ENCODE data around the gene ZHX3. TPM values are rescaled to one million over a fixed set of nuclear protein-coding genes. Genes with fewer than 3 reads are reported as not detected.

ZHX3 gene
- total RNA-seq, 2 donors from 2014 or later = 10.9 to 11.9 TPM

DNA sequence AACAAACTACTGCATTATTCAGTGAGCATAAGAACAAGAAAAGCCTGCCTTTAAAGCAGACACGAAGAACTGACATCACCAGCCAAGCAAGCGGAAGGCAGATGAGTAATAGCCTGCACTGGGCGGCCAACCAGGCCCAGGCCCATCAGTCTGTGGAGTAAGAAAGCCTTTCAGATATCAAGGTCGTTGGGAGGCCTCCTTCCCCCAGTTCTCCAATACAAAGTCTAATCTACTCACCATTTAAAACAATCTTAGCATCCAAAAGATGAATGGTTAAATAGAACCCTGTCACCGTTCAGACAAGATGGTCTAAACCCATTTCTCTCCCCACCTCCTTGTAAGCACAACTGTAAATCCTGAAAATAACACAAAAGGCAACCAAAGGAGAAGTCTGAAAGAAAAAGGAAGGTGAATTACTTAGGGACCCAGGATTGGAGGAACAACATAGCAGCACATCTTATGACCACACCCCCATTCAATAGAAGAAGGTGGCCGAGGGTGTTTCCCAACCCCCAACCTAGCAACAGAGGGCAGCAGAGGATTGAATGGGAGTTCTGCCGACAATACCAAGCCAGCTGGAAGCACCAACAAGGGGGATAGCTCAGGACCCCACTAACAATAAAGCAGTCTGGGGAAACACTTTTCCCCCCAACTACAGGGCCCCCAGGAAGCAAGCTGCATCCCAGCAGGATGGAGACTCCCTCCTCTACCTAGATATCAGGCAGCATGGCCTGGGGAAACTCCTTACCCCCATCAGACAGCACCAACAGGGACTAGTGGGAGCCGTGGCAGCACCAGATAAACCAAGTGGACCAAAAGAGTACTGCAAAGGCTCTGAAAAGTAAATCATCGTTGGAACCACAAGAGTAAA lies 67.9 kb downstream of the ZHX3 start:
- intact Hi-C loops (cut with DNase I) = no loop called here
- H3K9me3 ChIP-seq = no peaks in the 10 kb centered on the region
- H3K27ac ChIP-seq = peak overlapping the region; percentile 11 to 72 (median 46)
- H3K4me3 ChIP-seq = no peak overlapping the region
- peak; percentile 30 to 50 (median 41) for DNase-seq
- H3K27me3 ChIP-seq = no peaks in the 10 kb centered on the region
- no peaks in the 10 kb centered on the region for H3K36me3 ChIP-seq (replicated peaks in 1 of 2; ENCODE audit: insufficient read depth in 1 of 2, low read depth in 2 of 2)
- ATAC-seq = peak; percentile 65
- TF ChIP-seq, protein P1, sequence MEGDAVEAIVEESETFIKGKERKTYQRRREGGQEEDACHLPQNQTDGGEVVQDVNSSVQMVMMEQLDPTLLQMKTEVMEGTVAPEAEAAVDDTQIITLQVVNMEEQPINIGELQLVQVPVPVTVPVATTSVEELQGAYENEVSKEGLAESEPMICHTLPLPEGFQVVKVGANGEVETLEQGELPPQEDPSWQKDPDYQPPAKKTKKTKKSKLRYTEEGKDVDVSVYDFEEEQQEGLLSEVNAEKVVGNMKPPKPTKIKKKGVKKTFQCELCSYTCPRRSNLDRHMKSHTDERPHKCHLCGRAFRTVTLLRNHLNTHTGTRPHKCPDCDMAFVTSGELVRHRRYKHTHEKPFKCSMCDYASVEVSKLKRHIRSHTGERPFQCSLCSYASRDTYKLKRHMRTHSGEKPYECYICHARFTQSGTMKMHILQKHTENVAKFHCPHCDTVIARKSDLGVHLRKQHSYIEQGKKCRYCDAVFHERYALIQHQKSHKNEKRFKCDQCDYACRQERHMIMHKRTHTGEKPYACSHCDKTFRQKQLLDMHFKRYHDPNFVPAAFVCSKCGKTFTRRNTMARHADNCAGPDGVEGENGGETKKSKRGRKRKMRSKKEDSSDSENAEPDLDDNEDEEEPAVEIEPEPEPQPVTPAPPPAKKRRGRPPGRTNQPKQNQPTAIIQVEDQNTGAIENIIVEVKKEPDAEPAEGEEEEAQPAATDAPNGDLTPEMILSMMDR (IDR thresholded peaks at IDR 0.05) = no peak
- no peak for TF ChIP-seq POLR2A (IDR thresholded peaks at IDR 0.05)
- WGBS, 2 donors = 63 to 66% methylated on average over 9 of the region's 9 CpGs
- peaks cover 30% of the 10 kb centered on the region for H3K4me1 ChIP-seq

DNA sequence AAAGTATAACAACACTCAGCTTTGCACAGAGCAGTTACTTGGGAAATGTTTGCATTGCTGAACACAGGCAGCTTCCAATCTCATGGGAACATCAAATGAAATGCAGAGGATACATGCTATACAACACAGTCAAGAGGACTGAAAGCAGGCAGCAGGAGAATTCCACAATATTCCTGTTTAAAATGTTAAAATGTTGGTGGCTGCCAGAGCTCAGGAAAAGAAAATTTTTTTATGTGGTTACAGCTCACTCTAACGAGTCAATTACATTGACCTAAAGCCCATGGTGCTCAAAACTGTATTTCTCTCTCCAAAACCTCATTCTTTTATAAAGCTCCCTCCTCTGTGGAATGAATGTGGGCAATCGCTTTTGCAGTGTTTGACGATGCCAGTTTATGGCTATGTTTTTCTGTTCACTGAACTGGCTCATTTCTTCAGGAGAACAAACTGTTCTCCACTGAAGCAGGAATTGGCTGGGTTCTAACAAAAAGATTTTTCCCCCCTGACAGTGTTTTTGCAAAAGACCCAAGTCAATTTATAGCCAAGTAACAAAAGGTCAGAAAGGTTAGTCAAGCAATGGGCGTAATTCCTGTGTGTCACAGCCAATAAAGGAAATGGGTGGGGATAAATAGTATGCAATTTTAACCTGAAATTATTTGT lies 69.0 kb downstream of the ZHX3 start:
- Histone ChIP-seq H3K27ac (peak overlapping the region; percentile 31 to 72 (median 56)), H3K4me1 (peaks cover 30% of the 10 kb centered on the region), H3K4me3 (no peak overlapping the region), H3K9me3 (no peaks in the 10 kb centered on the region), H3K36me3 (replicated peaks in 1 of 2; ENCODE audit: insufficient read depth in 1 of 2, low read depth in 2 of 2) (no peaks in the 10 kb centered on the region), H3K27me3 (no peaks in the 10 kb centered on the region)
- ATAC-seq (peak; percentile 75), DNase-seq (peak in 1 of 4 donors; percentile 12)
- no peak for TF ChIP-seq POLR2A (IDR thresholded peaks at IDR 0.05)
- TF ChIP-seq, protein P1 (IDR thresholded peaks at IDR 0.05) = no peak
- intact Hi-C loops (cut with DNase I) = no loop called here
- 50 to 62% methylated on average over 4 of the region's 4 CpGs for WGBS, 2 donors

DNA sequence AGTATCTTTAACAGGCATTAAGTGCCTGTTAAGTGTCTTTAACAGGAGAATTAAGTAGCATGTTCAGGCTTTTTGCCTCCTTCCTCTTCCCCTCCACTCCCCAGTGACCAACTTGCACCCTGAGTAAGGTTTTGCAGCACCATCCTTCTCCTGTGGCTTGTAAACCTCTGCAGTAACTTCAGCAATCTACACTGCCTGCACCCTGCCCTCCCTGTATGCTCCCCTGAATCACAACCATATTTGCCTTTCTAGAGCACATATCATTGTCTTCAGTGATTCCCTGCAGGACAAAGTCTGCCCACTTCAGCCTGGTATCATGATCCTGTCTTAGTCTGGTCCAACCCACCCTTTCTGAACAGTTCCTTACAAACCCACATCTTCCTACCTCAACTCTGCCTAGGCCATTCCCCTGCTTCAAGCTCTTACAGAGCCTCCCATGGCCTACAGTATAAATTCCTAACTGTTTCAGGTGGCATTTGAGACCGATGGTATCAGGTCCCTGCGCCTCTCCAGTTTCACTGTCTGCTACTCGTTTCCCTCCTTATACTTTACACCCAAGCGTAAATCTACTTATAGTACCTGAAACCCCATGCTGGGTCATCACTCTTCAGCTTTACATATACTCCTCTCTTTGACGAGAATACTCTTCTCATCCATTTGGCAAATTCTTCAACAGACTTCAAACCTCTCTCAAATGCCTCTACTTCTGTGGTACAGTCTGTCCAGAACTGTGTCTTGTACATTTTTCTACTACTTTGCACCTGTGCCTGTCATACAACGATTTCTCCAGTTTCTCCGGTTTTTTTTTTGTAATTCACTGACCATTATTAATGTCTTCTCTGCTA lies 69.8 kb downstream of the ZHX3 start:
- 78 to 84% methylated on average over 7 of the region's 7 CpGs for WGBS, 2 donors
- H3K4me3 ChIP-seq = no peak overlapping the region
- ATAC-seq = no peak
- no peaks in the 10 kb centered on the region for H3K36me3 ChIP-seq (replicated peaks in 1 of 2; ENCODE audit: insufficient read depth in 1 of 2, low read depth in 2 of 2)
- no peak for TF ChIP-seq POLR2A (IDR thresholded peaks at IDR 0.05)
- TF ChIP-seq, protein P1 (IDR thresholded peaks at IDR 0.05) = no peak
- H3K4me1 ChIP-seq = peaks cover 30% of the 10 kb centered on the region
- intact Hi-C loops (cut with DNase I) = no loop called here
- no peaks in the 10 kb centered on the region for H3K27me3 ChIP-seq
- H3K9me3 ChIP-seq = no peaks in the 10 kb centered on the region
- no peak for DNase-seq
- peak overlapping the region; percentile 31 to 72 (median 56) for H3K27ac ChIP-seq

DNA sequence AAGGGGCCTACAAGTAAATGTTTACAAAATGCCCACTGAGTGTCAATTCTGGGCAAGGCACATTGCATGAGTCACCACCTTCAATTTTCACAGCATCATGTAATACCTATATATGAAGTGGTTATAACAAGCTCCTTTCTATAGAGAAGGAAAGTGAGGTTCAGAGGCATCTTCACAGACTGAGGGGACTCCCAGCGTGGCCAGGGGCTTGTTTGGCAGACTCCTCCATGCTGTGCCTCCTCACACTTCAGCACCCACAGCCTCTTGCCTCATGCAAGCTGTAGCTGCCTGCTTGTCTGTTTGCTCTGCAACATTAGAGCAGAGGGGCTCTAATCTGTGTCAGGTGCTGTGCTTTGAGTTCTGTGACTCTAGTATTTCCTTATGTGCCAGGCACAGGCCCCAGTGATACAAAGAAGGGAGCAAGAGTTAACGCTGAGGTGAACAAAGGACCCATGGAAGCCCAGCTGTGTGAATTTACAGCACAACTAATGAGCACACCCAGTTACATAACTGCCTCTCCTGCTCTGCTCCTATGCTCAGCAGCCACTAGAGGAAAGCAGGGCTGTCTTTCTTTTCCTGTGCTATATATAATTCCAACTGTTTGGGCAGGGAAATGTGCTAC lies 72.3 kb downstream of the ZHX3 start:
- intact Hi-C loops (cut with DNase I) = no loop called here
- H3K27me3 ChIP-seq = no peaks in the 10 kb centered on the region
- no peak for TF ChIP-seq POLR2A (IDR thresholded peaks at IDR 0.05)
- TF ChIP-seq, protein P1 (IDR thresholded peaks at IDR 0.05) = no peak
- peak; percentile 33 for ATAC-seq
- no peak for DNase-seq
- H3K27ac ChIP-seq = peak overlapping the region in 2 of 4 donors; percentile 25 to 43
- WGBS, 2 donors = 61 to 74% methylated on average over 2 of the region's 2 CpGs
- no peaks in the 10 kb centered on the region for H3K36me3 ChIP-seq (replicated peaks in 1 of 2; ENCODE audit: insufficient read depth in 1 of 2, low read depth in 2 of 2)
- H3K4me3 ChIP-seq = no peak overlapping the region
- H3K4me1 ChIP-seq = peaks cover 29% of the 10 kb centered on the region
- H3K9me3 ChIP-seq = no peaks in the 10 kb centered on the region
